A673 (cell line): ENCODE measurements around the gene GPS1.

Experiments
- EZH2 ChIP-seq: fragments of 200-600 bp; sonication (generic); IDR thresholded peaks from 2 replicates; pipeline ENCODE4 v1.6.1; 2017; ENCODE audit warnings: borderline replicate concordance, low read depth, mild to moderate bottlenecking, mixed read lengths, antibody characterized with exemption, low read length; ENCODE audit not compliant: poor library complexity, severe bottlenecking
- TF ChIP-seq, protein P1 (sequence below): fragments of 300-800, 200-600 bp; sonication (generic); conservative IDR thresholded peaks from 2 replicates; pipeline ENCODE4 v1.5.1; 2017; ENCODE audit warnings: low read depth, mild to moderate bottlenecking, antibody characterized with exemption, low read length, moderate library complexity, mixed read lengths

DNA sequence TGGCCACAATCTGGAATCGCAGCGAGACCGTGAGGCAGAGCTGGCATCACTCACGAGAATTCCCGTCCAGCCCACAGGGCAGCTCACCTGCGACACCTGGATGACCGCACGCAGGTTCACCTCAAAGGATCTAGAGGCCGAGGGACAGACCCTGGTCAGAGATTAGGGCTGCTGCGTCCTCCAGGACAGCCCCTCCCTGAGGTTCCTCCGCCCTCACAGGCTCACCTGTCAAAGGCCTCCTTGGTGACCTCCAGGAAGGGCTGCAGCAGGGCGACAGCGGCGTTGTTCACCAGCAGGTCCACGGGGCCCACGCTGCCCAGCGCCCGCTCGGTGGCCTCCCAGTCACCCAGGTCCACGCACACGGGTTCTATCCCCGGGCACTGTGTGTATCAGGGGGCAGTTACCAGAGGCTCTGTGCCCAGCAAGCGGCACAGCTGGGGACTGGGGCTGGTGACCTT is 15.0 kb upstream of the GPS1 start:
- TF ChIP-seq, protein P1, sequence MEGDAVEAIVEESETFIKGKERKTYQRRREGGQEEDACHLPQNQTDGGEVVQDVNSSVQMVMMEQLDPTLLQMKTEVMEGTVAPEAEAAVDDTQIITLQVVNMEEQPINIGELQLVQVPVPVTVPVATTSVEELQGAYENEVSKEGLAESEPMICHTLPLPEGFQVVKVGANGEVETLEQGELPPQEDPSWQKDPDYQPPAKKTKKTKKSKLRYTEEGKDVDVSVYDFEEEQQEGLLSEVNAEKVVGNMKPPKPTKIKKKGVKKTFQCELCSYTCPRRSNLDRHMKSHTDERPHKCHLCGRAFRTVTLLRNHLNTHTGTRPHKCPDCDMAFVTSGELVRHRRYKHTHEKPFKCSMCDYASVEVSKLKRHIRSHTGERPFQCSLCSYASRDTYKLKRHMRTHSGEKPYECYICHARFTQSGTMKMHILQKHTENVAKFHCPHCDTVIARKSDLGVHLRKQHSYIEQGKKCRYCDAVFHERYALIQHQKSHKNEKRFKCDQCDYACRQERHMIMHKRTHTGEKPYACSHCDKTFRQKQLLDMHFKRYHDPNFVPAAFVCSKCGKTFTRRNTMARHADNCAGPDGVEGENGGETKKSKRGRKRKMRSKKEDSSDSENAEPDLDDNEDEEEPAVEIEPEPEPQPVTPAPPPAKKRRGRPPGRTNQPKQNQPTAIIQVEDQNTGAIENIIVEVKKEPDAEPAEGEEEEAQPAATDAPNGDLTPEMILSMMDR, result no peak
- TF ChIP-seq EZH2, result no peak
